WI38 (cell line): ENCODE results near the gene CHST15.

Experiments
- H3K4me3 ChIP-seq: 2 replicates; pipeline ENCODE4 v1.5.1; 2011; ENCODE audit warnings: low read depth, mild to moderate bottlenecking, control low read depth, low read length
- TF ChIP-seq, protein P1 (sequence below): IDR thresholded peaks from 2 replicates; pipeline ENCODE4 v1.5.1; 2012; ENCODE audit warnings: low read depth, mild to moderate bottlenecking, control low read depth, low read length

Gene CHST15

DNA sequence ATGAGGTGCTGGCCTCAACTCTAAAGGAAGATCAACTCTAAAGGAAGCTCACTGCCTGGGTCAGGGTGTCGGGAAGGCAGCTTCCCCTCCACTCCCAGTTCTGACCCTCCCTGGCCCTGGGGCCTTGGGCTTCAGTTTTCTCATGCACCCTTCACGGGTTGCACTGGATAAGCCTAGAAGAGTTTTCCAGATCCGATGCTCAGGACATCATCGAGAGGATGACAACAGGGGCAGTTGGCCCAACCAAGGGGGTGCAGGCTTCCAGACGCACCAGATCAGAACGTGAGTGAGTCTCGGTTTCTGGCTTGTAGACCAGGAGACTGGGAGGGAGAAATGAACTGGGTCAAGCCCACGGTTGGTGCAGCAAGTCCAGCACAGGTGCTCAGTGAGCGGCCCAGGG is 34.2 kb upstream of the CHST15 start:
- TF ChIP-seq, protein P1, sequence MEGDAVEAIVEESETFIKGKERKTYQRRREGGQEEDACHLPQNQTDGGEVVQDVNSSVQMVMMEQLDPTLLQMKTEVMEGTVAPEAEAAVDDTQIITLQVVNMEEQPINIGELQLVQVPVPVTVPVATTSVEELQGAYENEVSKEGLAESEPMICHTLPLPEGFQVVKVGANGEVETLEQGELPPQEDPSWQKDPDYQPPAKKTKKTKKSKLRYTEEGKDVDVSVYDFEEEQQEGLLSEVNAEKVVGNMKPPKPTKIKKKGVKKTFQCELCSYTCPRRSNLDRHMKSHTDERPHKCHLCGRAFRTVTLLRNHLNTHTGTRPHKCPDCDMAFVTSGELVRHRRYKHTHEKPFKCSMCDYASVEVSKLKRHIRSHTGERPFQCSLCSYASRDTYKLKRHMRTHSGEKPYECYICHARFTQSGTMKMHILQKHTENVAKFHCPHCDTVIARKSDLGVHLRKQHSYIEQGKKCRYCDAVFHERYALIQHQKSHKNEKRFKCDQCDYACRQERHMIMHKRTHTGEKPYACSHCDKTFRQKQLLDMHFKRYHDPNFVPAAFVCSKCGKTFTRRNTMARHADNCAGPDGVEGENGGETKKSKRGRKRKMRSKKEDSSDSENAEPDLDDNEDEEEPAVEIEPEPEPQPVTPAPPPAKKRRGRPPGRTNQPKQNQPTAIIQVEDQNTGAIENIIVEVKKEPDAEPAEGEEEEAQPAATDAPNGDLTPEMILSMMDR = no peak
- no peak overlapping the region for H3K4me3 ChIP-seq

DNA sequence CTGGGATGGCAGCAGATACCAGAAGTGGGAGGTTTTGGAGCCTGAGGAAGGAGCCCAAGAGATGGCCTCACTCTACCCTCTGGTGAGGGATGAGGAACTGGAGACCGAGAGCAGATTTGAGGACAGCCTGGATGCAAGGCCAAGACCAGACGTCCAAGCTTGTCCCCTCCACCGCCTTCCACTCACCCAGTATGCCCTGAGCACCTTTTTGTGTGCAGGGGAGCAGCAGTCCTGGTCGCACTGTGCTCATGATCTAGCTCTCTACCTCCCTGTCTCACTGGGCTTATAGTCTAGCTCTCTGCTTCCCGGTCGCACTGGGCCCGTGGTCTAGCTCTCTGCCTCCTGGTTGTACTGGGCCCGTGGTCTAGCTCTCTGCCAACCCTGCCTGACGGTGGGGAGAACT is 33.6 kb upstream of the CHST15 start:
- TF ChIP-seq, protein P1 = no peak
- no peak overlapping the region for H3K4me3 ChIP-seq

GRCh38 chr10:124126145-124126982 is 33.0 kb upstream of the CHST15 start:
- TF ChIP-seq, protein P1 = no peak
- H3K4me3 ChIP-seq = no peak overlapping the region

GRCh38 chr10:124125305-124126116 is 32.1 kb upstream of the CHST15 start:
- TF ChIP-seq, protein P1 = no peak
- H3K4me3 ChIP-seq = no peak overlapping the region

DNA sequence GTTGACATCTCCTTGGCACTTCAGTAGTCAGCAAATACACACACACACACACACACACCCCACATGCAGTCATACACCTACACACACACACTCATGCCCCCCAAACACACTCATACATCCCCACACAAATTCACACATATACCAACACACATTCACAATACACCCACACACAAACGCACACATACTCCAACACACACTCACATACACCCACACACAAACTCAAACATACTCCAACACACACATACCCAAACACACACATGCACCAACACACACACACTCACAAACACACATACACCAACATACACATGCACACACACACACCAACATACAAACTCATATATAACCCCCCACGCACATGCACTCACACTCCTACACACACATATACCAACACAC is 31.4 kb upstream of the CHST15 start:
- TF ChIP-seq, protein P1 = no peak
- no peak overlapping the region for H3K4me3 ChIP-seq

- no peak overlapping the region for H3K4me3 ChIP-seq
- TF ChIP-seq, protein P1 = no peak
Measured at GRCh38 chr10:124124123-124124768, 30.8 kb upstream of the CHST15 start.

DNA sequence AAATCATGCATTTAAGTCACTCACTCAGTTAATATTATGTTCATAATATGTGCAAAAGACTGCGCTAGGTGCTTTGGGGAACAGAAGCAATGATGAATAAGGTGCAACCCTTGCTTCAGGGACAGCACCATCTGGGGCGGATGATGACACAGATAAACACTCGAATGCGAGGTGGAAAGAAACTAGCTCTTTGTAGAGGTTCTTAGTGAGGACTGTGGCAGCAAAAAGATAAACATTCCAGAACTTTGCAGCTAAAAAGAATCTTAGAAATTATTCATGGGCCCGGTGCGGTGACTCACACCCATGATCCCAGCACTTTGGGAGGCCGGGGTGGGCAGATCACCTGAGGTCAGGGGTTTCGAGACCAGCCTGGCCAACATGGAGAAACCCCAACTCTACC is 29.8 kb upstream of the CHST15 start:
- no peak overlapping the region for H3K4me3 ChIP-seq
- TF ChIP-seq, protein P1 = no peak
